Glomerular endothelial cell (primary cell): ENCODE data around the gene IFT52. TPM values are rescaled to one million over a fixed set of nuclear protein-coding genes. Genes with fewer than 3 reads are reported as not detected.

Experiments
- DNase-seq: peaks from one replicate; pipeline ENCODE4 v3.0.0-alpha.2; 2011; ENCODE audit warnings: low read depth, low spot score; ENCODE audit errors: extremely low read depth
- total RNA-seq: library from RNA; depleted of rRNA; stranded (reverse); fragments of >200 nt; gene quantifications from 2 replicates; pipeline ENCODE4 v1.2.3, GENCODE V29; 2015

IFT52 gene
- total RNA-seq, 1 donor from 2014 or later, result 41.0 TPM

GRCh38 chr20:43682446-43682845 is 91.7 kb downstream of the IFT52 start:
- DNase-seq, result no peak

- DNase-seq, result no peak
These were observed 96.1 kb downstream of the IFT52 start for GRCh38 chr20:43686820-43687219.

GRCh38 chr20:43689165-43689564 is 98.4 kb downstream of the IFT52 start:
- no peak for DNase-seq

- no peak for DNase-seq
These were observed 100.3 kb downstream of the IFT52 start for GRCh38 chr20:43690943-43691598.

- DNase-seq, result no peak
These were observed 101.3 kb downstream of the IFT52 start for GRCh38 chr20:43691928-43692524.

- DNase-seq, result no peak
These were observed 104.0 kb downstream of the IFT52 start for GRCh38 chr20:43694763-43695162.

GRCh38 chr20:43695571-43695970 is 104.8 kb downstream of the IFT52 start:
- DNase-seq, result no peak

Other genes with a start within 250 kb of the IFT52 start
- 54.0 and 59.1 TPM in 2 replicates for gene SRSF6, start 133.0 kb upstream of the IFT52 start, total RNA-seq
- 1.9 and 15.8 TPM in 2 replicates for gene L3MBTL1, start 83.2 kb upstream of the IFT52 start, total RNA-seq
- gene SGK2, start 31.9 kb upstream of the IFT52 start, total RNA-seq, result 4.4 TPM in 1 of 2 replicates, not detected in the other
- 8.9 and 21.4 TPM in 2 replicates for gene MYBL2, start 76.2 kb downstream of the IFT52 start, total RNA-seq
- gene GTSF1L, start 136.1 kb downstream of the IFT52 start, total RNA-seq, result not detected in 2 replicates